Astrocyte of the spinal cord (primary cell): ENCODE measurements around the gene PRKG1.

ENCODE experiments used
- DNase-seq: peaks from one replicate; pipeline ENCODE4 v3.0.0; 2011; ENCODE audit warnings: low read depth, low spot score
- H3K4me3 ChIP-seq: 2 replicates; pipeline ENCODE4 v1.5.1; 2011; ENCODE audit warnings: low read depth, mild to moderate bottlenecking, low read length, moderate library complexity
- CTCF ChIP-seq: IDR thresholded peaks from 2 replicates; pipeline ENCODE4 v1.5.1; 2012; ENCODE audit warnings: low read depth, mild to moderate bottlenecking, low read length, inconsistent platforms
- in situ Hi-C: cut with HindIII; loops from 2 replicates; pipeline ENCODE4 v1.10.0; 2017; ENCODE audit warnings: low sequenced_read_pairs

Gene PRKG1

GRCh38 chr10:51706225-51706624 lies 631.9 kb downstream of the PRKG1 start:
- in situ Hi-C loops: no loop called here
- DNase-seq: peak; percentile 50
- TF ChIP-seq CTCF: no peak
- H3K4me3 ChIP-seq: no peak overlapping the region

DNA sequence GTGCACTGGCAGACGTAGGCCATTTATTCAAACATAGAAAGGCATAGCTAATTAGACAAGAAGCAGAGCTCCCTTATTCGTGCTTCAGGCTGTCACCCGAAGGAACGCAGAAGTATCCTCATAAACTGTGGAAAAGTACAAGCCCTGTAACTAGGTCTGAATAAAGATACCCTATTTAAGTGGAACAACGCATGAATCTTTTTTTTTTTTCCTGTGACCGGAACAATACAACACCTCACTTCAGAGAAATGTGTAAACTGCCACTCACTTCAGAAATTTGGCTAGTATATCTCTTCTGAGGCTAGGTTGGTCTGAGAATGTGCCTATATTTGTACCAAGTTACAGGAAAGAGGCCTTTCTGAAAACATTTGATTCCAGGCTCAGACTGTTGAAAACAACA lies 633.1 kb downstream of the PRKG1 start:
- DNase-seq: no peak
- in situ Hi-C loops: no loop called here
- no peak for TF ChIP-seq CTCF

DNA sequence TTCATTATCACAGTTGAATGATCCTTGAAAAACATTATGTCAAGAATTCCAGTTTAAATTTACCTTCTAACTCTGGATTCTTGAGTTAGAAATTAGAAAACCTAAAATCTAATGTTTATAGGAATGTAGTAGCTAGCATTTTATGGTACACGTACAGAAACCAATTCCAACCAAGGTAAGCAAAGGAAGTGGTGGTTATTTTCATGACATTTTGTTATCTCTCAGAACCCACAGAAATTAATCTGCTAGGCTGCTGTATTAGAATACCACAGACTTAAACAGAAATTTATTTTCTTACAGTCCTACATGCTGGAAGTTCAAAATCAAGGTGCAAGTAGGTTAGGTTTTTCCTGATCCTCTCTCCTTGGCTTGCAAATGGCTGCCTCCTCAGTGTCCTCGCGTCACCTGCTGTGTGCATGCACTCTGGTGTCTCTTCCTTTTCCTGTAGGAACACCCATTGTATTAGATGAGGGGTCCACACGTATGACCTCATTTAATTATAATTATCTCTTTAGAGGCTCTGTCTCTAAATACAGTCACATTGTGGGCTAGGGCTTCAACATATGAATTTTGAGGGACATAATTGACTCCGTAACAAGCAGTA lies 633.6 kb downstream of the PRKG1 start:
- in situ Hi-C loops: no loop called here
- DNase-seq: no peak
- H3K4me3 ChIP-seq: no peak overlapping the region
- TF ChIP-seq CTCF: no peak

More for the DNA sequence above, 633.1 kb downstream of the PRKG1 start:
- H3K4me3 ChIP-seq: no peak overlapping the region

- in situ Hi-C loops: no loop called here
- H3K4me3 ChIP-seq: no peak overlapping the region
- TF ChIP-seq CTCF: no peak
- no peak for DNase-seq
These were observed 634.3 kb downstream of the PRKG1 start for GRCh38 chr10:51708609-51709008.

- H3K4me3 ChIP-seq: no peak overlapping the region
- in situ Hi-C loops: no loop called here
- no peak for DNase-seq
- TF ChIP-seq CTCF: no peak
These were observed 635.2 kb downstream of the PRKG1 start for GRCh38 chr10:51709324-51709972.

- no peak for TF ChIP-seq CTCF
- no peak for DNase-seq
- no peak overlapping the region for H3K4me3 ChIP-seq
- in situ Hi-C loops: no loop called here
These were observed 637.2 kb downstream of the PRKG1 start for GRCh38 chr10:51711519-51711891.
